Activated CD8-positive, alpha-beta memory T cell treated with anti-CD3 and anti-CD28 coated beads, Interleukin-2, amount 10 ng/mL, durations not matched to agents 7 days and 5 days (primary cell): ENCODE results near the gene DNMT1. TPM values are rescaled to one million over a fixed set of nuclear protein-coding genes. Genes with fewer than 3 reads are reported as not detected.

ENCODE experiments used
- ATAC-seq: fragments of 150-1000 bp; cut with Tn5 transposase; one replicate; pipeline ENCODE4 v1.10.0; 2021; ENCODE audit warnings: moderate library complexity
- CTCF ChIA-PET: fragments of 350-600 bp; sonication (Branson Sonifier 250); formaldehyde crosslinking; loops from one replicate; lab custom pipeline; 2021; ENCODE audit warnings: antibody characterized with exemption; lab: Charles Lee
- DNase-seq: peaks from one replicate; pipeline ENCODE4 v3.0.0-alpha.2; 2020
- H3K27ac Mint-ChIP-seq: one replicate; pipeline ENCODE4 v1.8.0; 2021; ENCODE audit warnings: mild to moderate bottlenecking, mixed read lengths
- H3K27me3 Mint-ChIP-seq: one replicate; pipeline ENCODE4 v1.8.0; 2021; ENCODE audit warnings: mixed read lengths
- H3K36me3 Mint-ChIP-seq: one replicate; pipeline ENCODE4 v1.8.0; 2021; ENCODE audit warnings: mild to moderate bottlenecking, mixed read lengths
- H3K4me1 Mint-ChIP-seq: one replicate; pipeline ENCODE4 v1.8.0; 2021; ENCODE audit warnings: mixed read lengths
- H3K4me3 Mint-ChIP-seq: one replicate; pipeline ENCODE4 v1.8.0; 2021; ENCODE audit warnings: mild to moderate bottlenecking, moderate library complexity, mixed read lengths
- H3K9me3 Mint-ChIP-seq: one replicate; pipeline ENCODE4 v1.8.0; 2022; ENCODE audit warnings: low read depth, mixed read lengths
- total RNA-seq, 2 experiments: library from RNA; stranded (reverse); gene quantifications; one replicate each; pipeline ENCODE4 v1.2.3, GENCODE V29; 2021

Gene DNMT1
- total RNA-seq, 2 experiments from 2014 or later = 433 to 500 TPM

GRCh38 chr19:10112037-10112761, 82.6 kb downstream of the DNMT1 start:
- peak; percentile 82 for DNase-seq
- ATAC-seq = peak; percentile 31
- Mint-ChIP-seq H3K27ac (peak overlapping the region; percentile 98), H3K36me3 (peaks cover 55% of the 10 kb centered on the region), H3K4me3 (peak overlapping the region; percentile 87), H3K27me3 (no peaks in the 10 kb centered on the region), H3K4me1 (peaks cover 76% of the 10 kb centered on the region), H3K9me3 (no peaks in the 10 kb centered on the region)
- CTCF ChIA-PET = interaction anchor here (0.6 to 7.6 kb wide), 12 partner anchors 8 to 181 kb away, joined by 3 to 147 read pairs (median 6); partner anchors contain the start of genes ANGPTL6 and PPAN

GRCh38 chr19:10111405-10111811, 83.3 kb downstream of the DNMT1 start, which contains the start of gene P2RY11:
Gene P2RY11 (plus strand): TSS chr19:10111693. CDS start chr19:10111722, 29 bp downstream.
- Mint-ChIP-seq H3K4me1 (peaks cover 76% of the 10 kb centered on the region), H3K27me3 (no peaks in the 10 kb centered on the region), H3K27ac (peak within 1 kb of the TSS; percentile 98), H3K36me3 (peaks cover 60% of the 10 kb centered on the region), H3K4me3 (peak within 1 kb of the TSS; percentile 87), H3K9me3 (no peaks in the 10 kb centered on the region)
- ATAC-seq (peak; percentile 56), DNase-seq (peak; percentile 93)
- CTCF ChIA-PET = interaction anchor here (0.8 to 7.6 kb wide), 8 partner anchors 9 to 180 kb away, joined by 3 to 147 read pairs (median 6); partner anchors contain the start of gene ANGPTL6

GRCh38 chr19:10110972-10111317, 83.8 kb downstream of the DNMT1 start:
- no peak for ATAC-seq
- no peak for DNase-seq
- H3K36me3 Mint-ChIP-seq = peaks cover 57% of the 10 kb centered on the region
- CTCF ChIA-PET = interaction anchor here (0.8 to 7.6 kb wide), 6 partner anchors 9 to 148 kb away, joined by 3 to 147 read pairs (median 10); partner anchors contain the start of gene ANGPTL6
- peaks cover 73% of the 10 kb centered on the region for H3K4me1 Mint-ChIP-seq
- no peaks in the 10 kb centered on the region for H3K9me3 Mint-ChIP-seq
- no peaks in the 10 kb centered on the region for H3K27me3 Mint-ChIP-seq
- peak overlapping the region; percentile 87 for H3K4me3 Mint-ChIP-seq
- H3K27ac Mint-ChIP-seq = peak overlapping the region; percentile 98

GRCh38 chr19:10110076-10110971, 84.4 kb downstream of the DNMT1 start:
- CTCF ChIA-PET = interaction anchor here (0.6 to 5.5 kb wide), 5 partner anchors 9 to 140 kb away, joined by 3 to 55 read pairs (median 4); partner anchors contain the start of gene EIF3G
- Mint-ChIP-seq H3K4me1 (peaks cover 75% of the 10 kb centered on the region), H3K9me3 (no peaks in the 10 kb centered on the region), H3K36me3 (peaks cover 52% of the 10 kb centered on the region), H3K27me3 (no peaks in the 10 kb centered on the region), H3K4me3 (peak overlapping the region; percentile 87), H3K27ac (peak overlapping the region; percentile 90)
- no peak for DNase-seq
- no peak for ATAC-seq

- Mint-ChIP-seq H3K4me1 (peaks cover 80% of the 10 kb centered on the region), H3K9me3 (no peaks in the 10 kb centered on the region), H3K27ac (peak overlapping the region; percentile 76), H3K4me3 (peak overlapping the region; percentile 87), H3K36me3 (peaks cover 45% of the 10 kb centered on the region), H3K27me3 (no peaks in the 10 kb centered on the region)
- DNase-seq = no peak
- no peak for ATAC-seq
- CTCF ChIA-PET = interaction anchor here (0.6 to 5.5 kb wide), 5 partner anchors 8 to 141 kb away, joined by 3 to 55 read pairs (median 3); partner anchors contain the start of gene EIF3G
Measured at GRCh38 chr19:10109528-10109927, 85.2 kb downstream of the DNMT1 start.

- ATAC-seq (no peak), DNase-seq (no peak)
- peak overlapping the region; percentile 99 for H3K27ac Mint-ChIP-seq
- H3K4me3 Mint-ChIP-seq = peak overlapping the region; percentile 77
- no peaks in the 10 kb centered on the region for H3K27me3 Mint-ChIP-seq
- no peaks in the 10 kb centered on the region for H3K9me3 Mint-ChIP-seq
- peaks cover 45% of the 10 kb centered on the region for H3K36me3 Mint-ChIP-seq
- H3K4me1 Mint-ChIP-seq = peaks cover 80% of the 10 kb centered on the region
- CTCF ChIA-PET = interaction anchor here (1.0 to 5.5 kb wide), 6 partner anchors 10 to 317 kb away, joined by 3 to 55 read pairs (median 4); partner anchors contain the start of gene DNMT1
Measured at GRCh38 chr19:10107817-10108367, 86.9 kb downstream of the DNMT1 start.

- H3K4me3 Mint-ChIP-seq = peak overlapping the region; percentile 77
- peaks cover 43% of the 10 kb centered on the region for H3K36me3 Mint-ChIP-seq
- H3K27ac Mint-ChIP-seq = peak overlapping the region; percentile 99
Measured at GRCh38 chr19:10107254-10107653, 87.5 kb downstream of the DNMT1 start.

GRCh38 chr19:10106100-10106936, 88.4 kb downstream of the DNMT1 start, which contains the start of gene PPAN:
Gene PPAN (plus strand): TSS chr19:10106362. CDS start chr19:10106395, 33 bp downstream.
- ATAC-seq = peak; percentile 73
- H3K4me1 Mint-ChIP-seq = peaks cover 78% of the 10 kb centered on the region
- no peaks in the 10 kb centered on the region for H3K9me3 Mint-ChIP-seq
- CTCF ChIA-PET = interaction anchor here (0.6 to 5.5 kb wide), 8 partner anchors 7 to 322 kb away, joined by 3 to 55 read pairs (median 6); partner anchors contain the start of gene DNMT1
- DNase-seq = peak; percentile 99
- H3K4me3 Mint-ChIP-seq = peak within 1 kb of the TSS; percentile 77
- no peaks in the 10 kb centered on the region for H3K27me3 Mint-ChIP-seq
- H3K36me3 Mint-ChIP-seq = peaks cover 38% of the 10 kb centered on the region
- peak within 1 kb of the TSS; percentile 99 for H3K27ac Mint-ChIP-seq

More at GRCh38 chr19:10107254-10107653, 87.5 kb downstream of the DNMT1 start:
- DNase-seq (no peak), ATAC-seq (no peak)
- CTCF ChIA-PET = interaction anchor here (1.2 to 5.5 kb wide), 4 partner anchors 9 to 88 kb away, joined by 4 to 55 read pairs (median 9); partner anchors contain the start of gene DNMT1
- Mint-ChIP-seq H3K27me3 (no peaks in the 10 kb centered on the region), H3K9me3 (no peaks in the 10 kb centered on the region), H3K4me1 (peaks cover 80% of the 10 kb centered on the region)

- peaks cover 79% of the 10 kb centered on the region for H3K4me1 Mint-ChIP-seq
- CTCF ChIA-PET = interaction anchor here (0.8 to 5.5 kb wide), 6 partner anchors 7 to 145 kb away, joined by 3 to 55 read pairs (median 9); partner anchors contain the start of gene DNMT1
- peaks cover 34% of the 10 kb centered on the region for H3K36me3 Mint-ChIP-seq
- peak; percentile 88 for DNase-seq
- peak overlapping the region; percentile 99 for H3K27ac Mint-ChIP-seq
- no peaks in the 10 kb centered on the region for H3K27me3 Mint-ChIP-seq
- peak overlapping the region; percentile 77 for H3K4me3 Mint-ChIP-seq
- ATAC-seq = peak; percentile 28
- no peaks in the 10 kb centered on the region for H3K9me3 Mint-ChIP-seq
Measured at GRCh38 chr19:10105509-10106099, 89.1 kb downstream of the DNMT1 start.

GRCh38 chr19:10104665-10105508, 89.9 kb downstream of the DNMT1 start:
- H3K4me1 Mint-ChIP-seq = peaks cover 76% of the 10 kb centered on the region
- no peaks in the 10 kb centered on the region for H3K27me3 Mint-ChIP-seq
- H3K4me3 Mint-ChIP-seq = peak overlapping the region; percentile 77
- H3K36me3 Mint-ChIP-seq = peaks cover 29% of the 10 kb centered on the region
- DNase-seq (peak; percentile 96), ATAC-seq (peak; percentile 63)
- peak overlapping the region; percentile 99 for H3K27ac Mint-ChIP-seq
- H3K9me3 Mint-ChIP-seq = no peaks in the 10 kb centered on the region
- CTCF ChIA-PET = interaction anchor here (0.6 to 5.5 kb wide), 8 partner anchors 7 to 490 kb away, joined by 3 to 55 read pairs (median 4); no protein-coding TSS in a partner anchor
